Measurements from ENCODE around the gene ZMYND8.
"Not testable (repeated sequence)": the region's sequence is repeated elsewhere in the genome, so short reads cannot be mapped to it uniquely, and the experiment has no call there.

Gene ZMYND8

DNA sequence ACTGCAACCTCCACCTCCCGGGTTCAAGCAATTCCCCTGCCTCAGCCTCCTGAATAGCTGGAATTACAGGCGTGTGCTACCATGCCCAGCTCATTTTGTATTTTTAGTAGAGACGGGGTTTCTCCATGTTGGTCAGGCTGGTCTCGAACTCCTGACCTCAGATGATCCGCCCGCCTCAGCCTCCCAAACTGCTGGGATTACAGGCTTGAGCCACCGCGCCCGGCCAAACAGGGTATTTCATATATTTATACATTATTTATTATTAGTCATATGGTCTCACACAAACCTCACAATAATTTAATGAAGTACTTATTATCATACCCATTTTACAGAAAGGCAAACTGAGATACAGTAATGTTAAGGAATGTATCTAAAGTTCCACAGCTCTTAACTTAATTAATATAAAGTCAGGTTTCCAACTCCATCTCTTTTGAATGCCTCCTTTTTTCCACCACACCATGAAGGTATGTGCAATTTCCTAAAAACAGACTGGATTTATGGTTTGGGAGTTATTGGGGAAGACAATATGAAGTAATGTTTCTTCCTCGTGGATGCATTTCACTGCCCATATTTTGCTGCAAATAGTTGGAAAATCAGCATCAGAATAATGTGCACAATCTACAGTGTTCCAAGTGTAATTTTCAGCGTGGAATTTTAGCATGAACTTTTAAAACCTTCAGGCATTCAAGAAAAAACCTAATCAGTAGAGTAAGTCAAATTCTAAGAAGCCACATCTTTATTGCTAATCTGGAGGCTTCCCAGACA, 65.7 kb downstream of the ZMYND8 start:
- no peak for DNase-seq (ENCODE audit: insufficient read length, low spot score)
- no peak for FAIRE-seq

DNA sequence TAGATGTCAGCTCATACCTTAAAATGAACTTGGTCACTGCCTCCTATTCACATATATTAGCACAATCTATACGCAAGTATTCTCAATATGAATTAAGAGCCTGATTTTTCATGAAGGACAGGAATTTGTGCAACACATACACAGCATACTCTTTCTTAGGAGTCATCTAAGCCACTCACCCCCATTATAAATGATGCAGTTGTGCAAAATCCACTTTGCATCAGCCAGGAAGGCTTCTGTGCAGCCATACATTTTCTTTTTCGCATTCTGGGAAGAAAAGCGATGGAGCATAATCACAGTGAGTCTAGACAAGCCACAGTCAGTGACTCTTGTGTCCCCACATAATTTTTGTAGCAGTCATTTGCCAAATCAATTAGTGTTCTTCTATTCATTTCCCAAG, 66.5 kb downstream of the ZMYND8 start:
- FAIRE-seq (no peak), DNase-seq (ENCODE audit: insufficient read length, low spot score) (no peak)

GRCh38 chr20:47289096-47289495, 67.4 kb downstream of the ZMYND8 start:
- DNase-seq (ENCODE audit: insufficient read length, low spot score) (no peak), FAIRE-seq (no peak)

DNA sequence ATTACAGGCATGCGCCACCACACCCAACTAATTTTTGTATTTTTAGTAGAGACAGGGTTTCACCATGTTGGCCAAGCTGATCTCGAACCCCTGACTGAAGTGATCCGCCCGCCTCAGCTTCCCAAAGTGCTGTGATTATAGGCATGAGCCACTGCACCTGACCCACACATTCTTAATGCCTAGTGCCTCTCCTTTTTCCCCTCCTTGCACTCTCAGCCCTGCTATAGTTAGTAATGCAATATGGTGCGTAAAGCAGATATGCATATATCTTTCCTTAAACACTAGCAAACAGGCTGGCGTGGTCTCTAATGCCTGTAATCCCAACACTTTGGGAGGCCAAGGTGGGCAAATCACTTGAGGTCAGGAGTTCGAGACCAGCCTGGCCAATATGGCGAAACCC, 68.0 kb downstream of the ZMYND8 start:
- DNase-seq (ENCODE audit: insufficient read length, low spot score); FAIRE-seq: not testable (repeated sequence)

DNA sequence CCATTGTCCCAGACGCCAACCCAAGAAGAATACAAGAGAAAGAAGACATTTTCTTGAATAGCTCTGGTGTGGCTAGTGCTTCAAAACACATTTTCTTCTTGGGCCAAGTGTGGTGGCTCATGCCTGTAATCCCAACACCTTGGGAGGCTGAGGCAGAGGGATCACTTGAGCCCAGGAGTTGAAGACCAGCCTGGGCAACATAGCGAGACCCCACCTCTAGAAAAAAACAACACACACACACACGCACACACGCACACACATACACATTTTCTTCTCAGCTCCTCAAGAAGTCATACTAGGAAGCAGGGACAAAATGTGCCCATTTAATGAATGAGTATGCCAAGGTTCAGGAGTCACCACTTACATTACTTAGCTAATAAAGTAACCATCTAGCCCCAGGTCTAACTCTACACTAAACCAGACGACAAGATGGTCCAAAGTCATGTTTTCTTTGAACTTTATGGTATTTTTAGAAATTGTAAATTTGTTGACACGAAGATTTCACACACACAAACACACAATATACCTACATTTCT, 68.8 kb downstream of the ZMYND8 start:
- DNase-seq (ENCODE audit: insufficient read length, low spot score) (no peak), FAIRE-seq (no peak)

- no peak for FAIRE-seq
- no peak for DNase-seq (ENCODE audit: insufficient read length, low spot score)
Observed at GRCh38 chr20:47286681-47287080, 69.8 kb downstream of the ZMYND8 start.

GRCh38 chr20:47285189-47285588, 71.3 kb downstream of the ZMYND8 start:
- no peak for FAIRE-seq

GRCh38 chr20:47284373-47284772, 72.1 kb downstream of the ZMYND8 start:
- FAIRE-seq: no peak
- DNase-seq (ENCODE audit: insufficient read length, low spot score): no peak

More at GRCh38 chr20:47285189-47285588, 71.3 kb downstream of the ZMYND8 start:
- DNase-seq (ENCODE audit: insufficient read length, low spot score): no peak

DNA sequence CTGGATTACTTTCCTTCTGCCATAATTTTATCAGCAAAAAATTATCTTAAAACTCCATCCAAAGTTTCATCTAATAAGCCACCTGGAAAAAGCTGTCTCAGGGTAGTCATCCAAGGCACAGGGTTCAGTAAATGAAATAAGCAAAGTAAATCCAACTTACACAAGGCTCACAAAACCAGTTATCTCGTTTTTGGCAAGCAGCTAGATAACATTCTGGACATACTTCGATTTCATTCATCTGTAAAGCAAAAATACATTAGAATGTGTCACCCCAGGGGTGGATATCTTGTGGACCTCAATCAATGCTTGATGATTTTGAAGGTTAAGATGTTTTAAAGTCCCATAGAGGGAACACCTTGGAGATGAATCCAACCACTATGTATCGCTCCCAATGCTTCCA, 73.1 kb downstream of the ZMYND8 start:
- DNase-seq (ENCODE audit: insufficient read length, low spot score): no peak
- no peak for FAIRE-seq

DNA sequence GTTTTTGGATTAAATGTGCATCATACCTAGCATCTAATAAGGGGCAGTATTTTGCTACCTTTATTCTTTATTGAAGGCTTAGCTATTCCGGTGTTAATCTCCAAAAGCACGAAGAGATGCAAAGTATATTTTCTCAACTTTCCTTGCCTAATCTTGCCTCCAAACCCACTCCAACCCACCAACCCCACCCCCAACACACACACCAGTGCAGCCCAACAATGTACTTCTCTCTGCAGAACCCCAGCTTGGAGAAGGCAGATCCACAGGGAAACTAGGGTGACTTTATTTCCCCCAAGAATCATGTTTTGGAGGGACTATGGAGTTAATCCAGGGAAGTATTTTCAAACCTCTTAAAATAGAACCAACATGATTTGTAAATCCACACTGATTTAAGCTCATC, 73.6 kb downstream of the ZMYND8 start:
- FAIRE-seq (no peak), DNase-seq (ENCODE audit: insufficient read length, low spot score) (no peak)

- DNase-seq (ENCODE audit: insufficient read length, low spot score) (no peak), FAIRE-seq (no peak)
Observed at GRCh38 chr20:47281376-47281775, 75.1 kb downstream of the ZMYND8 start.

- DNase-seq (ENCODE audit: insufficient read length, low spot score): no peak
- no peak for FAIRE-seq
Observed at GRCh38 chr20:47280668-47281067, 75.8 kb downstream of the ZMYND8 start.

DNA sequence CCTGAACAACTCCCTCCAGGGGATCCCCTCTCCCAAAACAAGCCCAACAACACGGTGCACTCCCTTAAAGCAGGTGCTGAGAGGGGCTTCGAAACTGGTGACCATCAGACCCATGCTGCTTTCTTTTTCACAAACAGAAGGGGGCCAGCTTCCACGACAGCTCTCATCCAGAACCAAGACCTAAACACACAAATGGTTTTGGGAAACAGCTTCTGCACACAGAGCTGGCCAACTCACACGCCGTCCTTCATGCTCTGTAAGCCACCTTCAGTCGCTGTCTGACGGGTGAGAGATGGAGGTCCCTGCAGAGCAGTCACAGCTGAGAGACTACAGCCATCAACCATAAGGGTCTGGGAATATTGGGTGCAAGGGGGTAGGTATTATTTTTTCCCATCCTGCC, 76.3 kb downstream of the ZMYND8 start:
- DNase-seq (ENCODE audit: insufficient read length, low spot score): no peak
- FAIRE-seq: no peak

GRCh38 chr20:47278907-47279348, 77.6 kb downstream of the ZMYND8 start:
- no peak for FAIRE-seq
- no peak for DNase-seq (ENCODE audit: insufficient read length, low spot score)

- DNase-seq (ENCODE audit: insufficient read length, low spot score); FAIRE-seq: not testable (repeated sequence)
Observed at GRCh38 chr20:47277535-47277872, 79.0 kb downstream of the ZMYND8 start.

GRCh38 chr20:47276851-47277534, 79.5 kb downstream of the ZMYND8 start:
- DNase-seq (ENCODE audit: insufficient read length, low spot score): no peak
- FAIRE-seq: no peak

GRCh38 chr20:47276251-47276650, 80.2 kb downstream of the ZMYND8 start:
- FAIRE-seq (no peak), DNase-seq (ENCODE audit: insufficient read length, low spot score) (no peak)

DNA sequence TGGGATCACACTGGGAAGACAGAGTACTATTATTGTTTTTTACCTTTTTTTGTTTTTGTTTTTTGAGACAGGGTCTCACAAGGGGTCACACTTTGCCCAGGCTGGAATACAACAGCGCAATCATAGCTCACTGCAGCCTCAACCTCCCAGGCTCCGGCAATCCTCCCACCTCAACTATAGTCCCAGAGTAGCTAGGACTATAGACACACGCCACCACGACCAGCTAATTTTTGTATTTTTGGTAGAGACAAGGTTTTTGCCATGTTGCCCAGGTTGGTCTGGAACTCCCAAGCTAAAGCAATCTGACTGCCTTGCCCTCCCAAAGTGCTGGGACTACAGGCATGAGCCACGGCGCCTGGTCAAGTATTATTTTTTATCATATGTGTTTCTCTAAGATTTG, 81.0 kb downstream of the ZMYND8 start:
- no peak for FAIRE-seq
- DNase-seq (ENCODE audit: insufficient read length, low spot score): no peak

DNA sequence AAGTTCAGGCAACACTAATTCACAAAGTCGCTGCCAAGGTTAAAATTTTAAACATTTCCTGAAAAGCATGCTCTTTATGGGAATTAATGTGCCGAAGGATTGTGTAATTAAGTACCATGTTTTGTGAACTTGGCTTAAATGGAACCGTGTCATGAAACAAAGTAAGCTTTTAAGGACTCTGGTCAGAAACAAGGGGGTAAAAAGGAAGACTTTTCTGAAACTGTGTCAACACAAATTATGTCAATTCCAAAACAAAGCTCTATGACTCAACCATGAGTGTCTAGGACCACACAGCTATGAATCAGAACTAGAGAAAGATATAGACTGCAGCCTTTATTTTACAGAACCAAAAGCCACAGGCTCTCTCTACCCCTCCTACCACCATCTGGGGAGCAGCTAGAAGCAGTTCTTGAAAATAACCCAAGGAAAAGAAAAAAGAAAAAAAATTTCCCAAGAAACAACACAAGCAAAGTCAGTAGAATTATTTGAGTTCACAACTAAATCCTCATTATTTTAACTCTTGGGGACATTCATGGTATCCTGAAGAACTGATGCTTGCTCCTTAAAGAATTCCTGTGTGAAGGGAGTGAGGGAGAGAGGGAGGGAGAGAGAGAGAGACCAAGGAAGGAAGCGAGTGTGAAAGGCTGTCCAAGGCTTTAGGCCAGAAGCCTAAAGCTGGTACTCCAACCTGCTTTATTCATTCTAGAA, 81.9 kb downstream of the ZMYND8 start:
- FAIRE-seq: peak; percentile 47
- DNase-seq (ENCODE audit: insufficient read length, low spot score): peak; percentile 54

DNA sequence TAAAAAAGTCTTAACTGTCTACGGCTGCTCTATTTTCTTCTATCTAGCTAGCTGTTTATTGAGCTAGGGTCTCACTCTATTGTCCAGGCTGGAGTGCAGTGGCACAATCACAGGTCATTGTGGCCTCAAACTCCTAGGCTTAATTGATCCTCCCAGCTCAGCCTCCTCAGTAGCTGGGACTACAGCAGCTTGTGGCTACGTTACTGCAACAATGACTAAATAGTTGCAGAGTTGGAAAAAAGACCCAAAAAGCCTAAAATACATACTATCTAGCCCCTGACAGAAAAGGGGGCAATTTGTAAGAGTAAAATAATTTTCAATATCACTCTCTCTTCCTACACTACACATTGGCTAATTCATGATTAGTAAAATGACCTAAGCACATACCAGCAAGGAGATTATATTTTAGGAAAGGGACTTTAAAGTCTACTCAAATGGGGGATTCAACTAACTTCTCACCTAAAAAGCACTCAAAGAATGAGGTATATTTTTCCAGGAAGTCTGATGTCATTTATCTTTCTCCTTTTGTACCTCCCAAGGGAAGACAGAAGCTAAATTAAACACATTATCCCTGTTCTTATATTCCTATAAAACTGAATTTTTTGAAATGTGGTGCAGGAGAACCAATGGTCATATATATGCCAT, 82.8 kb downstream of the ZMYND8 start:
- DNase-seq (ENCODE audit: insufficient read length, low spot score) (no peak), FAIRE-seq (no peak)
